Neural cell (in vitro differentiated cells): ENCODE measurements around the gene MBD3.

Source experiments
- EZH2 ChIP-seq: fragments of 200-600, 300-800 bp; shearing (Covaris generic), sonication (generic); IDR thresholded peaks from 2 replicates; pipeline ENCODE4 v1.6.1; 2014; ENCODE audit warnings: antibody characterized with exemption, low read length, borderline replicate concordance, mild to moderate bottlenecking; ENCODE audit not compliant: insufficient read depth, poor library complexity, severe bottlenecking
- POLR2AphosphoS5 ChIP-seq: IDR thresholded peaks from 2 replicates; pipeline ENCODE4 v1.6.1; 2012
- TAF1 ChIP-seq: IDR thresholded peaks from 2 replicates; pipeline ENCODE4 v1.6.1; 2012; ENCODE audit warnings: low read depth
- TF ChIP-seq, protein P1 (sequence below): fragments of 450-650 bp; IDR thresholded peaks from 2 replicates; pipeline ENCODE4 v1.5.1; 2014; ENCODE audit warnings: antibody characterized with exemption, mild to moderate bottlenecking, moderate library complexity; ENCODE audit not compliant: poor library complexity, severe bottlenecking

DNA sequence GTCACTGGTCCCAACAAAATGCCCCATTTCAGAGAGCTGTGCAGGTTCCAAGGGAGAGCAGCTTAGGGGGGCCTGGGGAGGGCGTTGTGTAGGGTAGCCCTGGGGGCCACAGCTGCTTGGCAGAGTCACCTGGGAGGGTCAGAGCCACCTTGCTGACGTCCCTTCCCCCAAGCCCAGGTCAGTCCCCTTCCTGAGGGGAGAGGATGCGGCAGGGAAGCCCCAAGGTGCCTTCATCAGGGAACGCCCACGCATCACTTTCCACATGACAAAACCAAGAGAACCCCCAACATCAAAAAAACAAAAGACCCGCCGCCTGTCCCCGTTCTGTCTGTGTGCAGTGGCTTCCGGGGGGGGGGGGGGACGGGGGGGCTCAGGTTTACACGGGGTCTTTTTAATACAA lies 17.9 kb upstream of the MBD3 start:
- no peak for TF ChIP-seq TAF1
- no peak for TF ChIP-seq EZH2
- TF ChIP-seq, protein P1, sequence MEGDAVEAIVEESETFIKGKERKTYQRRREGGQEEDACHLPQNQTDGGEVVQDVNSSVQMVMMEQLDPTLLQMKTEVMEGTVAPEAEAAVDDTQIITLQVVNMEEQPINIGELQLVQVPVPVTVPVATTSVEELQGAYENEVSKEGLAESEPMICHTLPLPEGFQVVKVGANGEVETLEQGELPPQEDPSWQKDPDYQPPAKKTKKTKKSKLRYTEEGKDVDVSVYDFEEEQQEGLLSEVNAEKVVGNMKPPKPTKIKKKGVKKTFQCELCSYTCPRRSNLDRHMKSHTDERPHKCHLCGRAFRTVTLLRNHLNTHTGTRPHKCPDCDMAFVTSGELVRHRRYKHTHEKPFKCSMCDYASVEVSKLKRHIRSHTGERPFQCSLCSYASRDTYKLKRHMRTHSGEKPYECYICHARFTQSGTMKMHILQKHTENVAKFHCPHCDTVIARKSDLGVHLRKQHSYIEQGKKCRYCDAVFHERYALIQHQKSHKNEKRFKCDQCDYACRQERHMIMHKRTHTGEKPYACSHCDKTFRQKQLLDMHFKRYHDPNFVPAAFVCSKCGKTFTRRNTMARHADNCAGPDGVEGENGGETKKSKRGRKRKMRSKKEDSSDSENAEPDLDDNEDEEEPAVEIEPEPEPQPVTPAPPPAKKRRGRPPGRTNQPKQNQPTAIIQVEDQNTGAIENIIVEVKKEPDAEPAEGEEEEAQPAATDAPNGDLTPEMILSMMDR, result no peak
- no peak for TF ChIP-seq POLR2AphosphoS5
